Peyer's patch (tissue), 4 donors: ENCODE results near the gene PDE4B.

Experiments used
- POLR2A ChIP-seq, 2 donors: fragments of 450-650 bp; IDR thresholded peaks; one replicate each; pipeline ENCODE4 v1.5.1; 2017; ENCODE audit warnings: antibody characterized with exemption in 2 of 2, mild to moderate bottlenecking in 2 of 2, moderate library complexity in 2 of 2
- TF ChIP-seq, protein P1 (sequence below), 6 experiments: fragments of 450-650 bp in 4 of 6; fragments of 200-600 bp in 2 of 6; sonication (generic) in 1 of 6; IDR thresholded peaks; one replicate each; pipeline ENCODE4 v1.5.1; 2017 to 2019; ENCODE audit warnings: antibody characterized with exemption in 6 of 6, mild to moderate bottlenecking in 3 of 6, moderate library complexity in 1 of 6

DNA sequence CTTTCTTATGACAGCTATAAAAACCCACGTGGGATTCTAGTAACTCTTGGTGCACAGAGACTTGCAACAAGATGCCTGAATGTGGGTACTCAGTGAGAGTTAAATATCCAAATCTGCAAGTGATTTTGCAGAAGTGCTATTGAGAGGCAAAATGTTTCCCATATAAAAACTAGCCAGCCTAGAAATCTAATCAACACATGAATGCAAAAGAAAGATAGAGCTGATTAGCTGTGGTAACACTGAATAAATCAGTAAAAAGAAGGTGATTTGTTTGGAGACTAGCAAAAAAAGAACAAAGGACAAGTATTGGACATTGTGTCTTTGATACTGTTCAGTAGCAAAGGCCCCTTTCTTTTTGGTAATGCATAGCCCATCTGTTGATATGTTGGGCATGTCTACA is 527.5 kb downstream of the PDE4B start:
- TF ChIP-seq, protein P1, sequence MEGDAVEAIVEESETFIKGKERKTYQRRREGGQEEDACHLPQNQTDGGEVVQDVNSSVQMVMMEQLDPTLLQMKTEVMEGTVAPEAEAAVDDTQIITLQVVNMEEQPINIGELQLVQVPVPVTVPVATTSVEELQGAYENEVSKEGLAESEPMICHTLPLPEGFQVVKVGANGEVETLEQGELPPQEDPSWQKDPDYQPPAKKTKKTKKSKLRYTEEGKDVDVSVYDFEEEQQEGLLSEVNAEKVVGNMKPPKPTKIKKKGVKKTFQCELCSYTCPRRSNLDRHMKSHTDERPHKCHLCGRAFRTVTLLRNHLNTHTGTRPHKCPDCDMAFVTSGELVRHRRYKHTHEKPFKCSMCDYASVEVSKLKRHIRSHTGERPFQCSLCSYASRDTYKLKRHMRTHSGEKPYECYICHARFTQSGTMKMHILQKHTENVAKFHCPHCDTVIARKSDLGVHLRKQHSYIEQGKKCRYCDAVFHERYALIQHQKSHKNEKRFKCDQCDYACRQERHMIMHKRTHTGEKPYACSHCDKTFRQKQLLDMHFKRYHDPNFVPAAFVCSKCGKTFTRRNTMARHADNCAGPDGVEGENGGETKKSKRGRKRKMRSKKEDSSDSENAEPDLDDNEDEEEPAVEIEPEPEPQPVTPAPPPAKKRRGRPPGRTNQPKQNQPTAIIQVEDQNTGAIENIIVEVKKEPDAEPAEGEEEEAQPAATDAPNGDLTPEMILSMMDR (IDR thresholded peaks at IDR 0.05) = no peak
- TF ChIP-seq POLR2A (IDR thresholded peaks at IDR 0.05) = no peak
